Epithelial cell of proximal tubule (primary cell): Measurements from ENCODE around the gene KDM3B. TPM values are rescaled to one million over a fixed set of nuclear protein-coding genes. Genes with fewer than 3 reads are reported as not detected.

Experiments
- DNase-seq: peaks from one replicate; pipeline ENCODE4 v3.0.0-alpha.2; 2011; ENCODE audit warnings: low read depth
- H3K4me3 ChIP-seq: 2 replicates; pipeline ENCODE4 v1.5.1; 2011; ENCODE audit warnings: low read depth, mild to moderate bottlenecking, low read length
- total RNA-seq: library from RNA; depleted of rRNA; stranded (reverse); fragments of >200 nt; gene quantifications from 2 replicates; pipeline ENCODE4 v1.2.3, GENCODE V29; 2015
- TF ChIP-seq, protein P1 (sequence below): conservative IDR thresholded peaks from 2 replicates; pipeline ENCODE4 v1.5.1; 2012; ENCODE audit warnings: low read depth, mild to moderate bottlenecking, low read length

The KDM3B gene
- total RNA-seq, 1 donor from 2014 or later = 40.2 TPM

- TF ChIP-seq, protein P1, sequence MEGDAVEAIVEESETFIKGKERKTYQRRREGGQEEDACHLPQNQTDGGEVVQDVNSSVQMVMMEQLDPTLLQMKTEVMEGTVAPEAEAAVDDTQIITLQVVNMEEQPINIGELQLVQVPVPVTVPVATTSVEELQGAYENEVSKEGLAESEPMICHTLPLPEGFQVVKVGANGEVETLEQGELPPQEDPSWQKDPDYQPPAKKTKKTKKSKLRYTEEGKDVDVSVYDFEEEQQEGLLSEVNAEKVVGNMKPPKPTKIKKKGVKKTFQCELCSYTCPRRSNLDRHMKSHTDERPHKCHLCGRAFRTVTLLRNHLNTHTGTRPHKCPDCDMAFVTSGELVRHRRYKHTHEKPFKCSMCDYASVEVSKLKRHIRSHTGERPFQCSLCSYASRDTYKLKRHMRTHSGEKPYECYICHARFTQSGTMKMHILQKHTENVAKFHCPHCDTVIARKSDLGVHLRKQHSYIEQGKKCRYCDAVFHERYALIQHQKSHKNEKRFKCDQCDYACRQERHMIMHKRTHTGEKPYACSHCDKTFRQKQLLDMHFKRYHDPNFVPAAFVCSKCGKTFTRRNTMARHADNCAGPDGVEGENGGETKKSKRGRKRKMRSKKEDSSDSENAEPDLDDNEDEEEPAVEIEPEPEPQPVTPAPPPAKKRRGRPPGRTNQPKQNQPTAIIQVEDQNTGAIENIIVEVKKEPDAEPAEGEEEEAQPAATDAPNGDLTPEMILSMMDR = no peak
- DNase-seq = no peak
- no peak overlapping the region for H3K4me3 ChIP-seq
Measured at GRCh38 chr5:138349852-138350562, 2.5 kb upstream of the KDM3B start.

DNA sequence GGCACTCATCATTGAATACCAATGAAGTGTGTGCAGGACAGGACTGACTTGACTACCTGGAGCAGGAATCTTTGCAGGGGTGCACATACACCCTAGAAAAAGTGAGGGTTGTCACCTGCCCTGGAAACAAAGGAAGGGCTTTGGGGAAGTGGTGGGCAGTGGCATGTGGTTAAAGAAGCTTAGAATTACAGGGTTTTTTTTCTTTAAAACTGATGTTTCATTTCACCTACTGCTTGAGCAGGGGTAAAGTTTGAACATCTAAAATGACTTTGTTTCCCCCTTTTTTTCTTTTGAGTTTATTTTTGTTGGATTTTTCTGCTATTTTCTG lies 2.0 kb upstream of the KDM3B start:
- DNase-seq = no peak
- H3K4me3 ChIP-seq = no peak overlapping the region
- TF ChIP-seq, protein P1 = no peak

- H3K4me3 ChIP-seq = no peak overlapping the region
- DNase-seq = no peak
- TF ChIP-seq, protein P1 = no peak
Measured at GRCh38 chr5:138351056-138351455, 1.4 kb upstream of the KDM3B start.

DNA sequence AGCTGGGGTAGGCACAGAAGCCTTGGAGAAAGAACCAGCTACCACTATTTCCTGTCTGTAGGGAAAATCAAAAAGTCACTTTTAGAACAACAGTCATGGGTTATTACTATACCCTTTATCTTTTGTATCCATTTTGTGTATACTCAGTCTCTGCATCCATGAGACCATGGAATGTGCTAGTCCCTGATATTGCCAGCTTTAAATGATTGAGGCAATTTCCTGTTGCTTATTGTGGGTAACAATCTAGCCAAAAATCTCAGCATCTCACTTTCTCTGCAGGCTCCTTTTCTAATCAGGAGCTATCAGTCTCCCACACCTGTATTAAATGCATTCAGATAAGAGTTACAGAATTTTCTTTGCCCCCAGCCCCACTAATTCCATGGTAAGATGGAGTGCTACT lies 968 bp upstream of the KDM3B start:
- DNase-seq = no peak
- no peak overlapping the region for H3K4me3 ChIP-seq
- TF ChIP-seq, protein P1 = no peak

- peak overlapping the region; percentile 95 for H3K4me3 ChIP-seq
- TF ChIP-seq, protein P1 = peak; percentile 30
- no peak for DNase-seq
Measured at GRCh38 chr5:138352722-138353559, 456 bp downstream of the KDM3B start.

DNA sequence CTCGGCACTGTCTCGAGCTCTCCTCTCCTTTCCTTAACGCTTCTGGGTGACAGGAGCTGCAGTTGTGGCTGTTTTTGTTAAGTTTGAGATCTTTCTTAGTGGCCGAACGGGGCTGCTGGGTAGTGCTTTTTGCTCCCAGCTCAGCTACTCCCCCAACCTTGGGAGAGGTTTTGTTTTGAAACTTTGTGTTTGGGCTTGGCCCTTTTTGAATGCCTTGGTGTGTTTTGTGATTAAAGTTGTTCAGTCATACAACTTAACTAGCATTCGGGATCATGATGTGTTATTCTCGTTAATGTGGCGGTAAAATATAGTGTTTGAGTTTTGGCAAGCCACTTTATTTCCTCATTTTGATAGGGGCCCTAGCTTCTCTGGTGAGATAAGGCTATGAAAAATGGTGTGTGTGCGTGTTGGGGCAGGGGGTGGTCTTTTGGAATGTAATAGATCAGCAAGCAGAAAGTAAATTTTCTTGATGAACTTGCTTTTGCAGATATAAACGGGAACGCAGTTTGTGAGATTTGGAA lies 1.1 kb downstream of the KDM3B start:
- TF ChIP-seq, protein P1 = no peak
- DNase-seq = no peak
- H3K4me3 ChIP-seq = peak overlapping the region; percentile 95
